ENCODE measurements around the gene LATS2.

LATS2 gene

DNA sequence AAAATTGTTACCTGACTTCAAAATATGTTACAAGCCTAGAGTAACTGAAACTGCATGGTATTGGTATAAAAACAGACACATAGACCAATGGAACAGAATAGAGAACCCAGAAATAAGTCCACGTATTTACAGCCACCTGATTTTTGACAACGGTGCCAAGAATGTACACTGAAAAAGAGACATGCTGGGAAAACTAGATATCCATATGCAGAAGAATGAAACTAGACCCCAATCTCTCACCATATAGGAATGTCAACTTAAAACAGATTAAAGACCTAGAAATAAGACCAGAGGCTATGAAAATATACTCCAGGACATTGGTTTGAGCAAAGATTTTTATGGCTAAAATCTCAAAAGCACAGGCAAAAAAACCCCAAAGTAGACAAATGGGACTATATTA is 76.5 kb downstream of the LATS2 start:
- H3K4me1 ChIP-seq (ENCODE audit: control insufficient read depth in 1 of 2, insufficient read depth in 1 of 2, low read depth in 1 of 2, low read length in 1 of 2): peaks cover 10 to 15% of the 10 kb centered on the region in 2 experiments
- H3K36me3 ChIP-seq: peaks cover 84% of the 10 kb centered on the region
- H3K27ac ChIP-seq: no peak overlapping the region
- no peaks in the 10 kb centered on the region for H3K27me3 ChIP-seq
- TF ChIP-seq, protein P1, sequence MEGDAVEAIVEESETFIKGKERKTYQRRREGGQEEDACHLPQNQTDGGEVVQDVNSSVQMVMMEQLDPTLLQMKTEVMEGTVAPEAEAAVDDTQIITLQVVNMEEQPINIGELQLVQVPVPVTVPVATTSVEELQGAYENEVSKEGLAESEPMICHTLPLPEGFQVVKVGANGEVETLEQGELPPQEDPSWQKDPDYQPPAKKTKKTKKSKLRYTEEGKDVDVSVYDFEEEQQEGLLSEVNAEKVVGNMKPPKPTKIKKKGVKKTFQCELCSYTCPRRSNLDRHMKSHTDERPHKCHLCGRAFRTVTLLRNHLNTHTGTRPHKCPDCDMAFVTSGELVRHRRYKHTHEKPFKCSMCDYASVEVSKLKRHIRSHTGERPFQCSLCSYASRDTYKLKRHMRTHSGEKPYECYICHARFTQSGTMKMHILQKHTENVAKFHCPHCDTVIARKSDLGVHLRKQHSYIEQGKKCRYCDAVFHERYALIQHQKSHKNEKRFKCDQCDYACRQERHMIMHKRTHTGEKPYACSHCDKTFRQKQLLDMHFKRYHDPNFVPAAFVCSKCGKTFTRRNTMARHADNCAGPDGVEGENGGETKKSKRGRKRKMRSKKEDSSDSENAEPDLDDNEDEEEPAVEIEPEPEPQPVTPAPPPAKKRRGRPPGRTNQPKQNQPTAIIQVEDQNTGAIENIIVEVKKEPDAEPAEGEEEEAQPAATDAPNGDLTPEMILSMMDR (IDR thresholded peaks at IDR 0.05): no peak
- no peak overlapping the region for H3K4me3 ChIP-seq (ENCODE audit: low read depth in 1 of 2, low read length in 1 of 2)
- no peaks in the 10 kb centered on the region for H3K9me3 ChIP-seq

DNA sequence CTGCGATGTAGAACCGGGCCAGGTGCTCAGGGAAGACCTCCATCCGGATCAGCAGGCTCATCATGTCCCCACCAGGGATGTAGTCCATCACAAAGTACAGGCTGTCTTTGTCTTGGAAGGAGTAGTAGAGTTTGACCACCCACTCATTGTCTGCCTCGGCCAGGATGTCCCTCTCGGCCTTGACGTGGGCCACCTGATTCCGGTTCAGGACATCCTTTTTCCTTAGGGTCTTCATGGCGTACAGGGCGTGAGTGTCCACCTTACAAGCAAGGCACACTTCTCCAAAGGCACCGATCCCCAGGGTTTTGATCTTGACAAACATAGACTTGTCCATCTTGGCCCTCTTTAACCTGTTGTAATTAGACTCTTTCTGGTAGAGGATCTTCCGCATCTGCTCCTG is 78.0 kb downstream of the LATS2 start:
- no peak overlapping the region for H3K27ac ChIP-seq
- peaks cover 10 to 15% of the 10 kb centered on the region in 2 experiments for H3K4me1 ChIP-seq (ENCODE audit: control insufficient read depth in 1 of 2, insufficient read depth in 1 of 2, low read depth in 1 of 2, low read length in 1 of 2)
- peaks cover 84% of the 10 kb centered on the region for H3K36me3 ChIP-seq
- H3K4me3 ChIP-seq (ENCODE audit: low read depth in 1 of 2, low read length in 1 of 2): no peak overlapping the region
- H3K9me3 ChIP-seq: no peaks in the 10 kb centered on the region
- TF ChIP-seq, protein P1 (IDR thresholded peaks at IDR 0.05): no peak
- H3K27me3 ChIP-seq: no peaks in the 10 kb centered on the region

DNA sequence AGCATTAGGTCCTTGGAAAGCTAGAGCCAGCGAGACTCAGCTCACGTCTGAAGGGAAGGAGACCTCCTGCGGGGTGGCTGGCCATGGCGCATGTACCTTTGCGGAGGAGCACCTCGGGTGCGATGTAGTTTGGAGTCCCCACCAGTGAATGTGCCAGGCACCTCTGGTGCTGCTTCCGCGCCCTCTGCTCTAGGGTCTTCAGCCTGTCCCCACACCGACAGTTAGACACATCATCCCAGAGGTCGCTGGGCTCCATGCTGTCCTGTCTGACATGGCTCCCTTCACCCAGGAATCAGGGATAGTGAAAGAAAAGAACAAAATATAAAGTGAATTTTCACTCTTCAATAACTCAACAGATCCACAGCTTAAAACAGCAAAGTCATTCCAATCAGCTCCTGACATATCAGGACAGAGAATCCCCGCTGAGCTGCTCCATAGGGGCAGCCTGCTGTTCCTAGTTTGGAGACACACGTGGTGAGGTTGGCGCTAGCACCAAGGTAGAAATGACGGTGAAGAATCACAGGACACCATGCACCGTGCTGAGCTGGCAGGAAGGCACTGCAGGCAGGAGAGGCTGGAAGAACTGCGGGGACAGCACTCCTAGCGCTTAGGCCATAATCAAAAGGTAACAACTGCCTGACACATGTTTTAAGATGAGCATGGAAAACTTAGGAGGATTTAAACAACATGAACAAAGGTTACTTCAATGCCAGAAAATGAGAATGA is 79.9 kb downstream of the LATS2 start:
- H3K9me3 ChIP-seq: no peaks in the 10 kb centered on the region
- no peak overlapping the region for H3K4me3 ChIP-seq (ENCODE audit: low read depth in 1 of 2, low read length in 1 of 2)
- H3K36me3 ChIP-seq: peaks cover 78% of the 10 kb centered on the region
- TF ChIP-seq, protein P1 (IDR thresholded peaks at IDR 0.05): no peak
- peak overlapping the region; percentile 57 for H3K27ac ChIP-seq
- peaks cover 10 to 15% of the 10 kb centered on the region in 2 experiments for H3K4me1 ChIP-seq (ENCODE audit: control insufficient read depth in 1 of 2, insufficient read depth in 1 of 2, low read depth in 1 of 2, low read length in 1 of 2)
- no peaks in the 10 kb centered on the region for H3K27me3 ChIP-seq

DNA sequence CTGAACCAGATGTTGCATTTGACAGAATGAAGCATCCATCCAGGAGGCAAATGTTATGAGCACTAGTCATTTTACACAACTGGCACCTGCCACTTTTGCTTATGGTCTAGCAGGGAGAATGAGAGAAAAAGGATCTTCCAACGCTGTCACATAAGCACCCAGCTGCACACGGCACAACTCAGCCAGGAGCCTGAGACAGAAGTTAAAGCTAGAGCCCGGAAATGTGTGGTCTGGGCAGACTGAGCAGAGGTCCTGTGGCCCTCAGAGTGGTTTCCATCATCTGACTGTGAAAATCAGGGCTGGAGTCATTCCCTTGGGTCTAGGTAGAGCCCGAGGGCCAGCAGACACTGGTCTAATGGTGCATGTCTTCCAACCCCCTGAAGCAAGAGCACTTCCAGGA is 80.5 kb downstream of the LATS2 start:
- no peaks in the 10 kb centered on the region for H3K9me3 ChIP-seq
- TF ChIP-seq, protein P1 (IDR thresholded peaks at IDR 0.05): no peak
- H3K4me1 ChIP-seq (ENCODE audit: control insufficient read depth in 1 of 2, insufficient read depth in 1 of 2, low read depth in 1 of 2, low read length in 1 of 2): peaks cover 10 to 15% of the 10 kb centered on the region in 2 experiments
- no peak overlapping the region for H3K4me3 ChIP-seq (ENCODE audit: low read depth in 1 of 2, low read length in 1 of 2)
- peaks cover 76% of the 10 kb centered on the region for H3K36me3 ChIP-seq
- peak overlapping the region; percentile 57 for H3K27ac ChIP-seq
- no peaks in the 10 kb centered on the region for H3K27me3 ChIP-seq

DNA sequence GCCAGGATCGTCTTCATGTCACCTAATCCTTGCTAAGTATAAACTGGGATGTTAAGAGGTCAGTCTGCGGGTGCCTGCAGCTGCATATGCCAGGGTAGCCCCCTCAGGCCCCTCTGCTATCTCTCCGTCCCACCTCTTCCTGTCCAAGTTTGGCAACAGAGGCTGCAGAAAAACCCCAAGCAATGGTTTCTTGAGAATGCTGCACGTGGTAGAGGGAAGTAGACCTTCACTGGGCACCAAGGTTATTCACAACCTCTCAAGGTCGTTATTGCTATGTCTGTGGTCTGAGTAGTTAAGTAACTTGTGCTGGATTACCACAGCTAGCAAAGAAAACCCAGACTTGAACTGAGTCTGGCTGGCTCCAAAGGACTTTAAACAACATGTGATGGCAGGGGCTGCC is 81.0 kb downstream of the LATS2 start:
- Histone ChIP-seq H3K4me1 (ENCODE audit: control insufficient read depth in 1 of 2, insufficient read depth in 1 of 2, low read depth in 1 of 2, low read length in 1 of 2) (peaks cover 10 to 15% of the 10 kb centered on the region in 2 experiments), H3K36me3 (peaks cover 76% of the 10 kb centered on the region), H3K9me3 (no peaks in the 10 kb centered on the region), H3K27ac (peak overlapping the region; percentile 57), H3K27me3 (no peaks in the 10 kb centered on the region), H3K4me3 (ENCODE audit: low read depth in 1 of 2, low read length in 1 of 2) (no peak overlapping the region)
- TF ChIP-seq, protein P1 (IDR thresholded peaks at IDR 0.05): no peak

Data from neutrophil (primary cell).